Stimulated activated CD4-positive, alpha-beta T cell treated with anti-CD3 and anti-CD28 coated beads, Interleukin-1b, Interleukin-23, amount 100 ng/mL, for 24 hours (primary cell): ENCODE results near the gene HSD11B1.

Experiments used
- DNase-seq, 4 experiments: peaks; one replicate each; pipeline ENCODE4 v3.0.0-alpha.2; 2020; ENCODE audit warnings: low read depth in 4 of 4, low spot score in 1 of 4

The HSD11B1 gene

GRCh38 chr1:209780268-209780667 is 75.6 kb downstream of the HSD11B1 start:
- no peak for DNase-seq

DNA sequence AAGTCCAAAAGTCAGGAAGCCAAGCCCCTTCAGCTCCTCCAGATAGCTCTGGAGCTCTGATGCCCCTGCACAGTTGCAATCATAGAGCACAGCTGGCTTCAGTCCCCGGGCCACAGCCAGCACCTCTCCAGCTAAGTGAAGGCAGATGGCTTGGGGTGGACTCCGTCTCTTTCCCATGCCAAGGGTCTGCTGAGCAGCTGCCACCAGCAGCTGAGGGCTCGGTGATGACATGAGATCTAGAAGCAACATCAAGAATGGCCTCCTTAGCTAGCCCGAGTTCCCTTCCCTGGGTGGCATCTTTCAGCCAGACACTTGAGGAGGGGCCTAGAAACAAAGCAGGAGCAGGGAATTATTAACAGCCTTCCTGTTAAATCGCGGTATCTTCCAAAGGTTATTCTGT is 78.7 kb downstream of the HSD11B1 start:
- no peak for DNase-seq
